HG03139 (cell line): ENCODE data around the gene DMGDH.

Experiments
- ATAC-seq: cut with Tn5 transposase; IDR thresholded peaks from one replicate; pipeline ENCODE4 v1.9.1; 2021; ENCODE audit not compliant: unreplicated experiment

Gene DMGDH

DNA sequence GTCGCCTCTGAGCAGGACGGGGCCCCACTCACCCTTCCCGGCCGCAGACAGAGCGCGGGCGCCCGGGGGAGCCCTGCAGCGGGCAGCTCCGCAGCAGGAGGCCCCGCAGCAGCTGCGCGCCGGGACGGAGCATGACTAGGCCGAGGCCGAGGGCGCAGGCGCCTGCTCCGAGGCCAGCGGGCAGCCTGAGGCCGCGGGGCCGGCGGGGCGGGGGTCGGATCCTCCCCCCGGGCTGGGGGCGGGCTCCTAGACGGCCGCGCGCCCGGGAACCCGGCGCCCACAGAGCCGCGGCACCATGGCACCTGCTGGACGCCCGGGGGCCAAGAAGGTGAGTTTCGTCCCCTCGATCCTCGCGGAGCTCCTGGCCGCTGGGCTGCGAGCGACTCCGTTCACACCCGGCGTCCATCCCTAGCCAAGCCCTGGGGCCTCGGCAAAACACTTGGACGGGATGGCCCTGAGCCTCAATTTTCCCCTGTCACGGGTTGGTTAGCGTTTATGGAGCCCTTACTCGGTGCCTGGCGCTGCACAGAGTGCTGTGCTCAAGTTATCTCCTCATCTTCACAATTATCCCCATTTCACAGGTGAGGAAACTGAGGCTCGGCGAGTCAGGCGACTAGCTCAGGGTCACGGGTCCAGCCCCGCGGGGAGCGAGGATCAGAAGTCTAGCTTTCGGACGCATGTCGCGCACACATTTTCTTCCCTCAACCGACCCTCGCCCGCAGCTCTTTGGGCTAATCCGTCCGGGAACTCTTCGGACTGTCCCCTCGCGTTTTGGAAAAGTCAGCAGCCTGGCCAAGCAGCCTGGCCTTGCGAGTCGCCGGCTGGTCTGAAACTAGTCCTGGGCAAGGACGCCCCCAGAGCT is at the start of gene DMGDH, which contains the start of gene BHMT2:
Gene DMGDH, minus strand, starts transcription at position 187 of the 862 bp plus-strand sequence. Its CDS starts 54 bp downstream, at position 133.
Gene BHMT2, plus strand, starts transcription at position 280 of the 862 bp plus-strand sequence. Its CDS starts 16 bp downstream, at position 296.
- ATAC-seq, result no peak

DNA sequence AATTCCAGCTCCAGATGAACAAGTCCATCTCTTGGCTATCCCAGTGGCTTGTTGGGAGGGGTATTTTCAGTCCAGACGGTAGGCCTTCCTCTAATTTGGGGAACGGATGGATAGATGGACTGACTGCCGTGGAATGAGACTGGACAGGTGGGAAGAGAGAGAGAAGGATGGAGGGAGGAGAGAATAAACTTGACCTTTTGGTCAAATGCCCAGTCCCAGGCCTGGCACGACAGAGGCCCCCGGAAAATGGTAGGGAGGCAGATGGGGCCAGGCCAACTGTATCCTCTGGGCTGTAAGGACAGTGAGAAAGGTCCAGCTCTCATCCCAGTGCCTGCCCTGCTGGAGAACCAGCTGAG is 43.2 kb upstream of the DMGDH start:
- ATAC-seq, result no peak

- ATAC-seq, result no peak
Observed at GRCh38 chr5:79111960-79112702, 42.7 kb upstream of the DMGDH start.

- no peak for ATAC-seq
Observed at GRCh38 chr5:79111387-79111959, 42.0 kb upstream of the DMGDH start, which contains the start of gene BHMT. BHMT (plus strand) TSS chr5:79111809; CDS start chr5:79111886, 77 bp downstream.

DNA sequence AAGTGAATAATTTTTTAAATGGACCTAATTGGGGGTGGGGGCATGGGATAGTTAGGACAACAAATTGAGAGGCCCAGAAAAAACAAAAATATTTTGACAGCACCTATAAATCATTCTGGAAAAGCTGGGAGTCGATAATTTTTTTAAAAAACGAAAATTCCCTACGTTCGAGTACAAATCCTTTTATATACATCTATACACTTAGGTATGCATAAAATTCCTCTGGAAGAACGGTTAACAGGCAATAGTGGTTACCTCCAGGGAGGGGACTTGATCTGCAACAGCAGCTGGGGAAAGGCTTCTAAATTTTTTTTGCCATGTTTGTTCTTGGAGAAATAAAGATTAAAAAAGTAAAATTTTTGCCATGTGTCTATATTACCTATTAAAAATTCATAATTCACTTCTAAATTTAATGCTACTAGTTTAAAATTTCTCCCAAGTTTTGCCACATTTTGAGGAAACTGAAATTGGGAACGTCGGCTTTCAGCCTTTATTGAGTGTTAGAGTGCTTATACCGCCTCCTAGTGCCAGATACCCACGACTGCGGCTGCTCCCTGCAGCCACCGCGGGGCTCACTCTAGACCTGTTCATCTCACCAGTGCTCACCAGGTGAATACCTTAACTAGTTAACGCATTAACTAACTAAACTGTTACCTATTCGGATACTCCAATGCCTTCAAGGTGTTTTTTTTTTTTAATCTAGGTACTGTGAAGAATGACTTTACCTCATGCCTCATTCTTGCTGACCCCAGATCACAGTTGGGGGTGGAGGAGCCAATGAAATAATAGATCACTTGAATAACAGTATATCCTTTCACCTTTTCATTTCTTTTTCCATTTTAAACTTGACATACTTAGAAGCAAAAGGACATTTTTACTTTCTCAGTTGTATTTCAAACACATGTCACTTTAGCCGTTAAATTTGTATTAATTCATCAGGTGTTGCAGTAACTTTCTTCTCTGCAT is 40.3 kb upstream of the DMGDH start:
- no peak for ATAC-seq

- ATAC-seq, result no peak
Observed at GRCh38 chr5:79108792-79109191, 39.3 kb upstream of the DMGDH start.

DNA sequence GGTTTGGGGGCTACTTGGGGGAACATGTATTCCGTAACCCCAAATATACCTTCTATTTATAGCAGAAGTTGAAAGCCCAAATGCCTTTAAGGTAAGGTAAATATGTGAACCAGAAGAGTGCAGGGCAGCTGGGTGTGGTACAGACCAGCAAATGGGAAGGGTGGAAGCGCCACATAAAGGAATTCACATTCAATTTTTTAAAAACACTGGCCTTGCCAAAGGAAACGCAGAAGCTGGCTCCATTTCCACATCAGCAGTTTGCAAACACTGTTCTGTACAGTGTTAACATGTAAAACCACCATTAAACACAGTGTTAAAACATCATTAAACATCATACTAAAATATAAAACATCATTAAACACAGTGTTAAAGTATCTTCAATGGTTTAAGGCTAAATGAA is 38.6 kb upstream of the DMGDH start:
- no peak for ATAC-seq

GRCh38 chr5:79107020-79107796 is 37.7 kb upstream of the DMGDH start:
- ATAC-seq, result no peak

DNA sequence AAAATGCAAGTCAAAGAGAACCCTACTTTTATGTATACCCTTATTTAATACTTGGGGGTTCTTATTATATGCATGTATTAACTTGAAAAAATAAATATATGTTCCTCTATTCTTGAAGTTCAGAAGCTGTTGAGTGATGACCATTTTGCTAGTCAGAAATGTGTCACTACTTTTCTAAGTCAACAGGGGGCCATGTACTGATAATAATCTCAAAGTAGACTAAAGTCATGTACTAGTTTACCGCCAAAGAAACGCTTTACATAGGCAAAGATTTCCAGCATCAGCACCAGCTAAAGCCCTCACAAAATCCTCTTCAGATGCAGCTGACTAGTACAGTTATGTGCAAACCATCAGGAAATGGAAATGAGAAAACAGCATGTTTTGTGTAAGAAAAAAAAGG is 36.4 kb upstream of the DMGDH start:
- no peak for ATAC-seq

DNA sequence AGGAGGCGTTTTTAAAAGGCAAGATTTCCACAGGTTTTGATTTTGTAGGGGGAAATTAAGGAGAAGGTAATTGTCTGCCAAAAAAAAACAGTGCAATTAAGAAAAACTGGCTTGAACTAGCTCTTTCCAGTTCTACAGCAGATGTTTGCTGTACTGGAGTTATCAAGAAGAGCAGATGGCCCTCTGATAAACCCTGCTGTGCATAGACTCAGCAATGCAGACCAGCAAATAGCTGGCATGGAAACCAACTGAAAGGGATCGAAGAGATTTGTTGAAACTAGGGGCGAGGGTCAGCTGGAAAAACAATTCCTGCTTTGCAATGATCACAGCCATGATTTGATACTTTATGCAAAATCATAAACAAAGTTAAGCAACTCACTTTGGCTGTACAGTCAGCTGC is 24.3 kb upstream of the DMGDH start:
- no peak for ATAC-seq

DNA sequence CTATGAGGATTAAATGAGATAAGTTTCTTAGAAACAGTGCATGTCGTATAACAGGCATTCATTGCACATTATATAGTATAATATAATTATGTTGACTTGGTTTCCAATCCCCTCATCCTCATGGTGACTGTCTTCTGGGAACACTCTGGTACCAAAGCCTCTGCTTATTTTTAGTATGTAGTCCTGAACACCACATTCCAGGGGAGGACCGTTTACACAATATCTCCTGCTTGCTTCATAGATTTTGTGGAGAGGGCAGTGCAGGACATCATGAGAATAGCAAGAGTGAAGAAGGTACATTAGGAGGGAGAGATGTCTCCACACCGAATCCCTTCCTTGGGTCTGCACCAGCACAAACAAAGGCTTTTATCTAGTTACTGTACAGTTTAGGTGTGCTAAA is 21.6 kb upstream of the DMGDH start:
- ATAC-seq, result no peak

DNA sequence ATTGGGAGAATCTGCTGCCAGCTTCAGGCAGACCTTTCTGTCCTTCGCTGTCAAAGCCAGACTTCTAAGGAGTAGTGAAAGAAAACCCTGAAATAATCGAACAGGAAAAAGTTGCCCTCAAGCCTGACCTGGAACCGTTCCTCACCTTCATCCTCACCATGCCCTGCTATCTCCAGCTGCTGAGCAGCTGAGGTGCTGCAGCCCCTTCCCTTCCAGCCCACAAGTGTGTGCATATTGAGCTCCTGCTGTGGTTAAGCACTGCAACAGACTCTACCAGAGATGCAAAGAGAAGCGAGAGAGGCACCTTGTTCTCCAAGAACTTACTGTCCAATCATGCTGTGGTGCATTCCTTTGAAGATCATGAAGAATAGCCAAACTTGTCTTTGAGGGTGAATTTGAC is 19.0 kb upstream of the DMGDH start:
- no peak for ATAC-seq

DNA sequence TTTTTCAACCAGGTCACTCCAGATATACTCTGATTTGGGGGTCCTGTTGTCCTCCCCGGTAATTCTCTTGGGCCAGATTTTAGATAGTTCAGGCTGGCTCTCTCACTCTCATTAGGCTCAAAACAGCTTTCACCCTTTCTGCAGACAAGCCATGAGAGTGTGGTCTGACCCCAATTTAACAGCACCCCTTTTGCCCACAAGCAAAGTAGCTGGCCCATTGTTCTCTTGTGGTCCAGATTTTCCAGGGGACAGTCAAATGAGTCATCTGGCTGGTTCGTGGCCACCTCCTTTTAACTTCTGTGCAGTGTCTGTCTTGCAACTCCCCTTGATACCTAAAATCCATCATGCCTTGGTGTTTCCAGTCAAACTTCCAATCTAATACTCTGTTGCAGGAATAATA is 16.6 kb upstream of the DMGDH start:
- ATAC-seq, result no peak

DNA sequence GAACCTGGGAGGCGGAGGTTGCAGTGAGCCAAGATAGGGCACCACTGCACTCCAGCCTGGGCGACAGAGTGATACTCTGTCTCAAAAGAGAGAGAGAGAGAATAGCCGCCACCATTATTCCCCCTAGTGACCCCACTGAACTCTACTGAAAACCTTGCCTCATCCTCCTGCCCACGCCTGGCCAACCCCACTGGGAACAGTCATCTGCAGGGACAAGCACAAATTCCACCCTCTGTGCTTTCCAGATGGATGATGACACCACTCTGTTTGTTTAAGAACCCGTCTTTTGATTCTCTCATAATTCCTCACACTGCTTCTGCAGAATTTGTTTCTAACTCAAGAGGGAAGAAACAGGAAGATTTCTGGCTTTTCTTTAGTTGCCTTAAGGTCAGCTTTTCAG is 12.3 kb upstream of the DMGDH start:
- no peak for ATAC-seq

DNA sequence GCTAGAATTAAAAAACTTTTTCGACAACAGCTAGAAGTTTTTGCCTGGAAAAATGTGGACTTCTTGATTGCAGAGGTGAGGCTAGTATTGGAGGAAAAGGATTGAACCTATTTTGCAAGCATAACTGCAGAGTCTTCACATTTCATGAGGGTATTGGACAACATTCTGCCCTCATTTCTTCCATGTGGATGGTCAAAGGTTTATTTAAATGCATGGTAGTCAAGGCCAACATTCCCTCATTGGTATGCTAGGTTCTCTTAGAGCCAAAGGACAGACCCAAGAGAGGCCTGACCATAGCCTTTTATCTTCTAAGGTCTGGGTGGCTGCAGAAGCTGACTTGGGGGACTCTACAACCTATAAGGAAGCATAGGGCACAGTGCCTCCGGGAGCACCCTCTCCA is 11.3 kb upstream of the DMGDH start:
- ATAC-seq, result no peak

- ATAC-seq, result no peak
Observed at GRCh38 chr5:79077680-79078365, 8.3 kb upstream of the DMGDH start.

- no peak for ATAC-seq
Observed at GRCh38 chr5:79076819-79077218, 7.3 kb upstream of the DMGDH start.

GRCh38 chr5:79075646-79076426 is 6.4 kb upstream of the DMGDH start:
- ATAC-seq, result no peak
